Endothelial cell of umbilical vein (primary cell): ENCODE data around the gene CD207. TPM values are rescaled to one million over a fixed set of nuclear protein-coding genes. Genes with fewer than 3 reads are reported as not detected.

Experiments used
- BruUV-seq: library from RNA; stranded (reverse); fragments of 400-500 nt; replicated peaks from 2 replicates; lab custom pipeline; 2021; lab: Mats Ljungman, UMichigan
- CTCF ChIA-PET: fragments of 300-600, 350-600 bp; sonication (Branson Sonifier 250); formaldehyde crosslinking; loops from one replicate; lab custom pipeline; 2021; ENCODE audit warnings: antibody characterized with exemption, inconsistent platforms; lab: Charles Lee
- POLR2A ChIA-PET: fragments of 300-600, 350-600 bp; sonication (Branson Sonifier 250); formaldehyde crosslinking; loops from one replicate; lab custom pipeline; 2021; ENCODE audit warnings: antibody characterized with exemption, inconsistent platforms; lab: Charles Lee
- DNase-seq: peaks from one replicate; pipeline ENCODE4 v3.0.0-alpha.2; 2011; ENCODE audit warnings: low read depth, low spot score
- FAIRE-seq: peaks from 2 replicates; lab custom pipeline; 2011; peaks lifted over from hg19 to GRCh38; lab: Jason Lieb, UNC
- H2AFZ ChIP-seq: 2 replicates; pipeline ENCODE4 v1.6.0; 2012; ENCODE audit warnings: low read depth, low read length, control low read depth, inconsistent platforms
- H3K27ac ChIP-seq: 2 replicates; pipeline ENCODE4 v1.5.1; 2011; ENCODE audit warnings: low read depth, mild to moderate bottlenecking, control low read depth, low read length, moderate library complexity; ENCODE audit not compliant: insufficient read depth
- H3K27me3 ChIP-seq, 2 experiments: 2 replicates each; pipeline versions ENCODE4 v1.6.0 to v1.6.1; 2011; ENCODE audit warnings: low read length in 2 of 2, mixed read lengths in 1 of 2; ENCODE audit not compliant: control insufficient read depth in 2 of 2, insufficient read depth in 2 of 2
- H3K36me3 ChIP-seq, 2 experiments: 2 replicates in 1 of 2; 3 replicates in 1 of 2; pipeline ENCODE4 v1.5.1; 2011; ENCODE audit warnings: low read length in 2 of 2, mild to moderate bottlenecking in 1 of 2, moderate library complexity in 1 of 2; ENCODE audit not compliant: control insufficient read depth in 2 of 2, insufficient read depth in 2 of 2; ENCODE audit errors: extremely low read depth in 1 of 2
- H3K4me1 ChIP-seq: 3 replicates; pipeline ENCODE4 v1.5.1; 2011; ENCODE audit warnings: mild to moderate bottlenecking, low read length; ENCODE audit not compliant: control insufficient read depth, insufficient read depth; ENCODE audit errors: extremely low read depth
- H3K4me2 ChIP-seq: 2 replicates; pipeline ENCODE4 v1.6.1; 2011; ENCODE audit warnings: low read length, control low read depth, mixed read lengths; ENCODE audit not compliant: insufficient read depth
- H3K4me3 ChIP-seq, 3 experiments: fragments of 200-600 bp in 1 of 3; sonication (generic), shearing (Covaris generic) in 1 of 3; replicated peaks in 1 of 3; 2 replicates each; pipeline ENCODE4 v1.5.1; 2011 to 2016; ENCODE audit warnings: control low read depth in 3 of 3, low read length in 3 of 3, mild to moderate bottlenecking in 2 of 3, inconsistent platforms in 1 of 3, low read depth in 1 of 3, moderate library complexity in 1 of 3; ENCODE audit not compliant: insufficient read depth in 1 of 3
- H3K79me2 ChIP-seq: 2 replicates; pipeline ENCODE4 v1.6.0; 2012; ENCODE audit warnings: low read length, inconsistent platforms; ENCODE audit not compliant: control insufficient read depth, insufficient read depth
- H3K9ac ChIP-seq: replicated peaks from 2 replicates; pipeline ENCODE3; 2011; ENCODE audit warnings: low read length, control low read depth; ENCODE audit not compliant: insufficient read depth; ENCODE audit errors: extremely low read depth
- H3K9me1 ChIP-seq: replicated peaks from 3 replicates; pipeline ENCODE4 v1.6.0; 2011; ENCODE audit warnings: mild to moderate bottlenecking, low read length; ENCODE audit not compliant: control insufficient read depth, insufficient read depth; ENCODE audit errors: extremely low read depth
- H3K9me3 ChIP-seq: replicated peaks from 2 replicates; pipeline ENCODE4 v1.5.1; 2012; ENCODE audit warnings: low read length, inconsistent platforms; ENCODE audit not compliant: control insufficient read depth, insufficient read depth
- H4K20me1 ChIP-seq: replicated peaks from 2 replicates; pipeline ENCODE3; 2011; ENCODE audit warnings: mild to moderate bottlenecking, low read length; ENCODE audit not compliant: control insufficient read depth, insufficient read depth; ENCODE audit errors: extremely low read depth
- CTCF ChIP-seq, 2 donors: IDR thresholded peaks; 1 replicate in 1 of 2; 2 replicates in 1 of 2; pipeline ENCODE4 v1.5.1; 2011; ENCODE audit warnings: low read length in 2 of 2, mild to moderate bottlenecking in 2 of 2, moderate library complexity in 2 of 2, control low read depth in 1 of 2, inconsistent platforms in 1 of 2, low read depth in 1 of 2; ENCODE audit not compliant: insufficient read depth in 1 of 2; ENCODE audit errors: extremely low read depth in 1 of 2
- EZH2 ChIP-seq: IDR thresholded peaks from 2 replicates; pipeline ENCODE4 v1.6.1; 2012; ENCODE audit warnings: borderline replicate concordance, low read depth, mild to moderate bottlenecking, moderate library complexity, low read length, inconsistent platforms; ENCODE audit not compliant: severe bottlenecking
- FOS ChIP-seq: IDR thresholded peaks from 2 replicates; pipeline ENCODE4 v1.6.1; 2011; ENCODE audit warnings: mild to moderate bottlenecking, low read length, moderate library complexity, borderline replicate concordance; ENCODE audit not compliant: insufficient read depth
- JUN ChIP-seq: IDR thresholded peaks from 2 replicates; pipeline ENCODE4 v1.6.1; 2011; ENCODE audit warnings: borderline replicate concordance, low read depth; ENCODE audit not compliant: insufficient read length, insufficient read depth
- dilution Hi-C: fragments of 300-500 bp; cut with MboI; formaldehyde crosslinking; loops from one replicate; pipeline ENCODE4 v1.15.0; 2019; ENCODE audit warnings: low sequenced_read_pairs; ENCODE audit not compliant: extremely low pct_ligation_motif_present
- intact Hi-C: fragments of 100-400 bp; cut with micrococcal nuclease; formaldehyde crosslinking; loops from one replicate; pipeline ENCODE4 v1.10.0; 2022
- polyA plus RNA-seq, 4 experiments: library from polyadenylated mRNA; depleted of rRNA in 3 of 4; stranded (reverse) in 3 of 4; unstranded in 1 of 4; fragments of >200 nt; gene quantifications; 2 replicates each; pipeline versions ENCODE4 v1.2.1 to v1.2.3, GENCODE V29; 2011 to 2012; ENCODE audit warnings: missing spikeins in 1 of 4
- total RNA-seq: library from RNA; stranded (reverse); gene quantifications from 2 replicates; pipeline ENCODE4 v1.2.3, GENCODE V29; 2021

Gene CD207
- total and polyA plus RNA-seq, 2 donors (not counting 3 experiments of a cell fraction or from before 2014, with no cell fraction given): not detected

- H3K4me1 ChIP-seq: peaks cover 2% of the 10 kb centered on the region
- intact Hi-C loops: loop anchor here (1.0 kb wide), 4 partner anchors 49 to 106 kb away; no protein-coding TSS in a partner anchor
- ChIA-PET POLR2A (no interaction called here), CTCF (interaction anchor here (0.6 to 11.8 kb wide), 26 partner anchors 8 to 567 kb away, joined by 3 to 328 read pairs (median 5); partner anchors contain the start of gene FIGLA)
- H3K9me3 ChIP-seq: no peaks in the 10 kb centered on the region
- no TSS peak for BruUV-seq
- H2AFZ ChIP-seq: peak overlapping the region; percentile 51
- H3K27ac ChIP-seq: no peak overlapping the region
- FAIRE-seq (peak; percentile 93), DNase-seq (peak; percentile 77)
- no peaks in the 10 kb centered on the region for H3K9me1 ChIP-seq
- H3K4me2 ChIP-seq: no peak overlapping the region
- no peak overlapping the region for H3K9ac ChIP-seq
- dilution Hi-C loops: no loop called here
- TF ChIP-seq EZH2 (peak; percentile 65), CTCF (IDR thresholded peaks at IDR 0.05; ENCODE audit: extremely low read depth in 1 of 2, insufficient read depth in 1 of 2, low read depth in 1 of 2, low read length in 2 of 2) (peak; percentile 95), JUN (no peak), FOS (no peak)
- H3K4me3 ChIP-seq: no peak overlapping the region
- peaks cover 15 to 27% of the 10 kb centered on the region in 2 experiments for H3K27me3 ChIP-seq
- H3K79me2 ChIP-seq: no peaks in the 10 kb centered on the region
- no peaks in the 10 kb centered on the region for H3K36me3 ChIP-seq
- H4K20me1 ChIP-seq: no peaks in the 10 kb centered on the region
Observed at GRCh38 chr2:70871398-70872211, 36.0 kb upstream of the CD207 start.
